H9 (cell line): ENCODE data around the gene AGPAT2. TPM values are rescaled to one million over a fixed set of nuclear protein-coding genes. Genes with fewer than 3 reads are reported as not detected.

Source experiments
- DNase-seq: peaks from one replicate; pipeline ENCODE4 v3.0.0-alpha.2; 2017
- H2AFZ ChIP-seq: one replicate; pipeline ENCODE4 v1.6.1; 2013; ENCODE audit warnings: mild to moderate bottlenecking, low read length, control low read depth, moderate library complexity
- H2AK5ac ChIP-seq: 2 replicates; pipeline ENCODE4 v1.6.1; 2013; ENCODE audit warnings: low read length, control low read depth, mixed read lengths; ENCODE audit not compliant: insufficient read length
- H2BK120ac ChIP-seq: one replicate; pipeline ENCODE4 v1.6.1; 2013; ENCODE audit warnings: low read depth, mild to moderate bottlenecking, low read length, control low read depth, inconsistent platforms; ENCODE audit not compliant: poor library complexity, severe bottlenecking
- H2BK12ac ChIP-seq: 2 replicates; pipeline ENCODE4 v1.6.1; 2013; ENCODE audit warnings: low read length, control low read depth, mixed read lengths, low read depth; ENCODE audit not compliant: insufficient read length
- H2BK15ac ChIP-seq: 2 replicates; pipeline ENCODE4 v1.6.1; 2013; ENCODE audit warnings: low read depth, low read length, control low read depth
- H2BK20ac ChIP-seq: one replicate; pipeline ENCODE4 v1.6.1; 2013; ENCODE audit warnings: low read depth, mild to moderate bottlenecking, low read length, control low read depth, inconsistent platforms; ENCODE audit not compliant: poor library complexity, severe bottlenecking
- H2BK5ac ChIP-seq: 2 replicates; pipeline ENCODE4 v1.6.1; 2013; ENCODE audit warnings: low read length, control low read depth, mixed read lengths; ENCODE audit not compliant: insufficient read length
- H3K14ac ChIP-seq: 2 replicates; pipeline ENCODE4 v1.6.1; 2013; ENCODE audit warnings: low read length, control low read depth; ENCODE audit not compliant: insufficient read depth
- H3K18ac ChIP-seq: 2 replicates; pipeline ENCODE4 v1.6.1; 2013; ENCODE audit warnings: low read depth, mild to moderate bottlenecking, mixed read lengths, low read length, control low read depth; ENCODE audit not compliant: insufficient read length
- H3K23ac ChIP-seq: 2 replicates; pipeline ENCODE4 v1.6.1; 2013; ENCODE audit warnings: low read length, control low read depth, mixed read lengths, low read depth; ENCODE audit not compliant: insufficient read length
- H3K23me2 ChIP-seq: 2 replicates; pipeline ENCODE4 v1.6.1; 2013; ENCODE audit warnings: low read depth, mild to moderate bottlenecking, mixed read lengths, low read length, control low read depth; ENCODE audit not compliant: insufficient read length, poor library complexity, severe bottlenecking
- H3K27ac ChIP-seq: 2 replicates; pipeline ENCODE4 v1.5.1; 2013; ENCODE audit warnings: low read length, control low read depth, mixed read lengths, low read depth; ENCODE audit not compliant: insufficient read length
- H3K27me3 ChIP-seq: 2 replicates; pipeline ENCODE4 v1.6.1; 2013; ENCODE audit warnings: low read length, control low read depth, inconsistent platforms; ENCODE audit not compliant: insufficient read depth
- H3K4ac ChIP-seq: 2 replicates; pipeline ENCODE4 v1.6.1; 2013; ENCODE audit warnings: low read depth, mild to moderate bottlenecking, control low read depth, inconsistent platforms, low read length, moderate library complexity
- H3K4me1 ChIP-seq: 2 replicates; pipeline ENCODE4 v1.6.1; 2013; ENCODE audit warnings: low read length, control low read depth, inconsistent platforms; ENCODE audit not compliant: insufficient read depth
- H3K4me2 ChIP-seq: 2 replicates; pipeline ENCODE4 v1.6.1; 2013; ENCODE audit warnings: low read length, control low read depth, mixed read lengths; ENCODE audit not compliant: insufficient read length, insufficient read depth
- H3K56ac ChIP-seq: 2 replicates; pipeline ENCODE4 v1.6.1; 2013; ENCODE audit warnings: low read depth, mild to moderate bottlenecking, mixed read lengths, low read length, control low read depth; ENCODE audit not compliant: insufficient read length
- H3K79me1 ChIP-seq: 2 replicates; pipeline ENCODE4 v1.6.1; 2013; ENCODE audit warnings: low read depth, mild to moderate bottlenecking, moderate library complexity, low read length, control low read depth, inconsistent platforms; ENCODE audit not compliant: insufficient read depth, poor library complexity, severe bottlenecking
- H3K79me2 ChIP-seq: 2 replicates; pipeline ENCODE4 v1.6.1; 2013; ENCODE audit warnings: low read length, control low read depth, inconsistent platforms; ENCODE audit not compliant: insufficient read depth
- H3K9ac ChIP-seq: 2 replicates; pipeline ENCODE4 v1.6.1; 2013; ENCODE audit warnings: low read length, control low read depth, mixed read lengths; ENCODE audit not compliant: insufficient read length; ENCODE audit errors: extremely low read depth
- H3K9me3 ChIP-seq: one replicate; pipeline ENCODE4 v1.6.1; 2013; ENCODE audit warnings: low read depth, low read length, inconsistent platforms; ENCODE audit not compliant: control insufficient read depth
- H3T11ph ChIP-seq: one replicate; pipeline ENCODE4 v1.6.1; 2013; ENCODE audit warnings: mild to moderate bottlenecking, low read length, control low read depth, inconsistent platforms
- H4K20me1 ChIP-seq: one replicate; pipeline ENCODE4 v1.6.1; 2013; ENCODE audit not compliant: control insufficient read depth, insufficient read length, insufficient read depth
- H4K5ac ChIP-seq: 2 replicates; pipeline ENCODE4 v1.6.1; 2013; ENCODE audit warnings: low read depth, mild to moderate bottlenecking, mixed read lengths, low read length, control low read depth; ENCODE audit not compliant: insufficient read length
- H4K8ac ChIP-seq: replicated peaks from 2 replicates; pipeline ENCODE4 v1.6.1; 2013; ENCODE audit warnings: low read length, control low read depth, mixed read lengths, low read depth; ENCODE audit not compliant: insufficient read length
- H4K91ac ChIP-seq: 2 replicates; pipeline ENCODE4 v1.6.1; 2013; ENCODE audit warnings: low read depth, mild to moderate bottlenecking, moderate library complexity, mixed read lengths, low read length, control low read depth; ENCODE audit not compliant: insufficient read length
- H3K27ac Mint-ChIP-seq, 3 experiments: 2 replicates in 2 of 3; 3 replicates in 1 of 3; pipeline ENCODE4 v1.8.0; 2020 to 2021; ENCODE audit warnings: mixed read lengths in 3 of 3, mild to moderate bottlenecking in 1 of 3, moderate library complexity in 1 of 3
- H3K27me3 Mint-ChIP-seq: 2 replicates; pipeline ENCODE4 v1.8.0; 2021; ENCODE audit warnings: low read depth, mild to moderate bottlenecking, moderate library complexity, mixed read lengths
- H3K36me3 Mint-ChIP-seq, 3 experiments: 2 replicates in 2 of 3; 3 replicates in 1 of 3; pipeline ENCODE4 v1.8.0; 2020 to 2021; ENCODE audit warnings: low read depth in 3 of 3, mixed read lengths in 3 of 3; ENCODE audit not compliant: insufficient read depth in 1 of 3
- H3K4me1 Mint-ChIP-seq, 2 experiments: 2 replicates each; pipeline ENCODE4 v1.8.0; 2020; ENCODE audit warnings: mixed read lengths in 2 of 2
- H3K4me3 Mint-ChIP-seq, 2 experiments: 2 replicates in 1 of 2; 3 replicates in 1 of 2; pipeline ENCODE4 v1.8.0; 2020 to 2021; ENCODE audit warnings: mild to moderate bottlenecking in 2 of 2, mixed read lengths in 2 of 2, moderate library complexity in 1 of 2
- H3K9me3 Mint-ChIP-seq, 2 experiments: 2 replicates in 1 of 2; 3 replicates in 1 of 2; pipeline ENCODE4 v1.8.0; 2020; ENCODE audit warnings: mild to moderate bottlenecking in 2 of 2, mixed read lengths in 2 of 2, moderate library complexity in 1 of 2
- WGBS: extraction: QIAGEN DNeasy Blood & Tissue Kit; methylation state at CpG from one replicate; pipeline ENCODE4 v1.1.7; 2013; ENCODE audit warnings: missing lambda C conversion rate, low lambda C conversion rate, mixed read lengths; ENCODE audit not compliant: insufficient read length; ENCODE audit errors: extremely low coverage; 5-methylcytosine and 5-hydroxymethylcytosine counted together
- total RNA-seq: library from RNA; stranded (reverse); gene quantifications from 2 replicates; pipeline ENCODE4 v1.2.1, GENCODE V29; 2021
- TF ChIP-seq, protein P1 (sequence below): fragments of 200-600 bp; sonication (generic); conservative IDR thresholded peaks from 3 replicates; pipeline ENCODE4 v1.8.0; 2021; ENCODE audit warnings: antibody characterized with exemption, mild to moderate bottlenecking

The AGPAT2 gene
- total RNA-seq, 1 experiment from 2014 or later, result 29.7 TPM

DNA sequence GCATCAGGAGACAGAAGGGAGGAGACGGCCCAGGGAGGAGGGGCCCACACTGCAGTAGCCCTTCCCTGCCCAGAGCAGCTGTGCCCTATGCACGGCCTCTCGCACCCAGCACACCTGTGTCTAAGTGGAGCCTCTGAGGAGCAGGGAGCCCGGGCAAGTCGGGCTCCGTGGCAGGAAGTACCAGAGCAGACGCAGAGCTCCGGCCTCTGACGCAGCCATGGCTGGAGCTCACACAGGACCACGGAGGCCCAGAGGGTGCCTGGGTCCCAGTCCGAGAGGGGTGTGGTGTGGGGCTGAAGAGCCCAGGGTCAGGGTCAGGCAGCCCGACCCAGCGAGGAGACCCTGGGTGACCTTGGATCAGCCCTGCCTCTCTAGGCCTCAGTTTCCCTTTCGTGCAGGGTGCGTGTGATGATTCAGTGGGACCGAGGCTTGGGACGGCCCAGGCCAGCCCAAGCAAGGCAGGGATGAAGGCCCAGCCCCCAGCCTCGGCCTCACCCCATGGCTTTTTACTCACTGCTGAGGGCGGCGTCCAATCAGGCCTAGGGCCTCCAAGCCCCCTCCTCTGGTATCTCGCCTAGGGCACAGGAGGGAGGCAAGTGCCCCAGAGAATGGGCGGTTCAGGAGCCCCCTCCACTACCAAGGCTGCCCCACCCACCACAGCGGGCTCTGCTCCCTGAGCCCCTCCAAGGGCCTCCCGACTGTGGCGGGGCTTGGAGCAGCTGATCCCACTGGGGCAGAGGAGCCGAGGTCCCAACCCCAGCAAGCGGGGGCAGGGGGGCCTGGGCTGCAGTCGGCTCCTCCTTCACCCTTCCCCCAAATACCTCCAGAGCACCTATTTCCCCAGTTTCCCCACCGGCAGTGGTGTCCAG, 4.3 kb upstream of the AGPAT2 start:
- H3K79me2 ChIP-seq, result no peaks in the 10 kb centered on the region
- H4K8ac ChIP-seq, result no peak overlapping the region
- H3K36me3 Mint-ChIP-seq, result no peaks in the 10 kb centered on the region
- H3K4me1 Mint-ChIP-seq, result peaks cover 4 to 21% of the 10 kb centered on the region in 2 experiments
- H2BK15ac ChIP-seq, result no peak overlapping the region
- H2BK20ac ChIP-seq, result no peak overlapping the region
- H2AFZ ChIP-seq, result no peak overlapping the region
- H2BK120ac ChIP-seq, result no peak overlapping the region
- WGBS, result no CpG with 5 or more reads among the region's 29 CpGs
- H3K4me1 ChIP-seq, result no peaks in the 10 kb centered on the region
- no peak overlapping the region for H3K4me3 Mint-ChIP-seq
- no peak overlapping the region for H3T11ph ChIP-seq
- no peak overlapping the region for H3K14ac ChIP-seq
- H2BK12ac ChIP-seq, result no peak overlapping the region
- H3K9me3 Mint-ChIP-seq, result no peaks in the 10 kb centered on the region
- no peak overlapping the region for H3K56ac ChIP-seq
- H4K5ac ChIP-seq, result no peak overlapping the region
- H3K9me3 ChIP-seq, result no peaks in the 10 kb centered on the region
- H3K23ac ChIP-seq, result no peak overlapping the region
- H4K91ac ChIP-seq, result no peak overlapping the region
- TF ChIP-seq, protein P1, sequence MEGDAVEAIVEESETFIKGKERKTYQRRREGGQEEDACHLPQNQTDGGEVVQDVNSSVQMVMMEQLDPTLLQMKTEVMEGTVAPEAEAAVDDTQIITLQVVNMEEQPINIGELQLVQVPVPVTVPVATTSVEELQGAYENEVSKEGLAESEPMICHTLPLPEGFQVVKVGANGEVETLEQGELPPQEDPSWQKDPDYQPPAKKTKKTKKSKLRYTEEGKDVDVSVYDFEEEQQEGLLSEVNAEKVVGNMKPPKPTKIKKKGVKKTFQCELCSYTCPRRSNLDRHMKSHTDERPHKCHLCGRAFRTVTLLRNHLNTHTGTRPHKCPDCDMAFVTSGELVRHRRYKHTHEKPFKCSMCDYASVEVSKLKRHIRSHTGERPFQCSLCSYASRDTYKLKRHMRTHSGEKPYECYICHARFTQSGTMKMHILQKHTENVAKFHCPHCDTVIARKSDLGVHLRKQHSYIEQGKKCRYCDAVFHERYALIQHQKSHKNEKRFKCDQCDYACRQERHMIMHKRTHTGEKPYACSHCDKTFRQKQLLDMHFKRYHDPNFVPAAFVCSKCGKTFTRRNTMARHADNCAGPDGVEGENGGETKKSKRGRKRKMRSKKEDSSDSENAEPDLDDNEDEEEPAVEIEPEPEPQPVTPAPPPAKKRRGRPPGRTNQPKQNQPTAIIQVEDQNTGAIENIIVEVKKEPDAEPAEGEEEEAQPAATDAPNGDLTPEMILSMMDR, result no peak
- H3K27me3 ChIP-seq, result no peaks in the 10 kb centered on the region
- no peaks in the 10 kb centered on the region for H3K79me1 ChIP-seq
- no peak overlapping the region for H3K27ac ChIP-seq
- no peak overlapping the region for H2AK5ac ChIP-seq
- no peak overlapping the region for H2BK5ac ChIP-seq
- peaks cover 3% of the 10 kb centered on the region for H3K23me2 ChIP-seq
- no peaks in the 10 kb centered on the region for H4K20me1 ChIP-seq
- H3K9ac ChIP-seq, result no peak overlapping the region
- H3K27ac Mint-ChIP-seq, result no peak overlapping the region
- H3K18ac ChIP-seq, result no peak overlapping the region
- H3K4ac ChIP-seq, result no peak overlapping the region
- H3K4me2 ChIP-seq, result no peak overlapping the region
- H3K27me3 Mint-ChIP-seq, result peaks cover 24% of the 10 kb centered on the region
- DNase-seq, result no peak
